C4-2B (cell line): Measurements from ENCODE around the gene MYO1D.

Source experiments
- CTCF ChIP-seq: fragments of 450-650 bp; conservative IDR thresholded peaks from 2 replicates; pipeline ENCODE4 v1.5.1; 2017; ENCODE audit warnings: mild to moderate bottlenecking
- ZFX ChIP-seq: fragments of 450-650 bp; IDR thresholded peaks from 2 replicates; pipeline ENCODE4 v1.6.1; 2017

GRCh38 chr17:32623196-32623595 lies 253.7 kb downstream of the MYO1D start:
- no peak for TF ChIP-seq CTCF
- TF ChIP-seq ZFX = no peak
